Adrenal gland (tissue), 12 donors: ENCODE measurements around the gene ZNF302. TPM values are rescaled to one million over a fixed set of nuclear protein-coding genes. Genes with fewer than 3 reads are reported as not detected.

Experiments used
- DNase-seq, 7 donors: peaks; one replicate each; pipeline ENCODE4 v3.0.0-alpha.2; 2019 to 2020
- H3K27ac ChIP-seq, 5 donors: fragments of 200-600 bp; sonication (generic) in 4 of 5; 1 replicate in 3 of 5; 2 replicates in 2 of 5; pipeline versions ENCODE4 v1.5.1 to v1.8.0; 2016 to 2020; ENCODE audit warnings: mild to moderate bottlenecking in 1 of 5
- H3K27me3 ChIP-seq: fragments of 200-600 bp; 2 replicates; pipeline ENCODE4 v1.8.0; 2021
- H3K36me3 ChIP-seq, 2 donors: fragments of 200-600 bp; replicated peaks in 1 of 2; 1 replicate in 1 of 2; 2 replicates in 1 of 2; pipeline versions ENCODE4 v1.5.1 to v1.8.0; 2018 to 2022
- H3K4me1 ChIP-seq, 2 donors: fragments of 200-600 bp; replicated peaks in 1 of 2; 1 replicate in 1 of 2; 2 replicates in 1 of 2; pipeline versions ENCODE4 v1.5.1 to v1.8.0; 2018 to 2021
- H3K4me3 ChIP-seq, 4 donors: fragments of 200-600 bp; sonication (generic) in 3 of 4; one replicate each; pipeline ENCODE4 v1.5.1; 2016 to 2018
- H3K9me3 ChIP-seq, 3 donors: fragments of 200-600 bp; sonication (generic) in 1 of 3; replicated peaks in 1 of 3; 1 replicate in 2 of 3; 2 replicates in 1 of 3; pipeline versions ENCODE4 v1.5.1 to v1.8.0; 2016 to 2021
- POLR2A ChIP-seq, 2 donors: fragments of 450-650 bp; IDR thresholded peaks; one replicate each; pipeline ENCODE4 v1.6.1; 2017; ENCODE audit warnings: antibody characterized with exemption in 2 of 2, mild to moderate bottlenecking in 2 of 2, moderate library complexity in 1 of 2
- WGBS, 4 donors: extraction: QIAGEN DNeasy Blood & Tissue Kit in 2 of 4; methylation state at CpG; one replicate each; pipeline versions ENCODE4 v1.1.5 to v1.1.7; 2013 to 2017; 5-methylcytosine and 5-hydroxymethylcytosine counted together
- intact Hi-C, 2 donors: fragments of 100-400 bp; cut with DNase I; formaldehyde crosslinking; loops; one replicate each; pipeline versions ENCODE4 v1.14.1 to v1.15.0; 2022 to 2023
- polyA plus RNA-seq, 3 donors: library from polyadenylated mRNA; stranded (reverse); fragments of 200-250 nt in 2 of 3; fragments of 350-450 nt in 1 of 3; fragmentation: Illumina TruSeq in 1 of 3; extraction: RNeasy Lipid Tissue Mini Kit (QIAGEN cat#74804) in 1 of 3; gene quantifications; one replicate each; pipeline ENCODE4 v1.2.3, GENCODE V29; 2013 to 2014
- total RNA-seq, 9 donors: library from RNA; depleted of rRNA in 4 of 9; stranded (reverse); fragments of >200 nt in 4 of 9; fragments of 120-200 nt in 1 of 9; fragmentation: NEBNext Ultra II Directional in 1 of 9; extraction: Animal tissue kit (Norgen Biotek cat#: 25700) in 1 of 9; gene quantifications; one replicate each; pipeline versions ENCODE4 v1.1.0 to v1.2.4, GENCODE V29; 2013 to 2023
- TF ChIP-seq, protein P1 (sequence below), 6 experiments: fragments of 450-650 bp in 4 of 6; fragments of 200-600 bp in 2 of 6; sonication (generic) in 1 of 6; IDR thresholded peaks; 1 replicate in 5 of 6; 2 replicates in 1 of 6; pipeline versions ENCODE4 v1.5.1 to v1.8.0; 2016 to 2021; ENCODE audit warnings: antibody characterized with exemption in 6 of 6, mild to moderate bottlenecking in 2 of 6, moderate library complexity in 1 of 6
- donor health status: healthy with polysubstance abuse.
- donor health status: Bipolar disorder and iron deficiency.
- donor health status: DM: yes; HTN: yes; CAD: no.
- donor health status: DM: no; HTN: no; CAD: no.
- donor health status: DM: no; HTN: no; CAD: no.
- donor health status: DM: yes; HTN: yes; CAD: no.

Gene ZNF302
- total and polyA plus RNA-seq, 12 donors = 12.7 to 67.3 (median 32.9) TPM

DNA sequence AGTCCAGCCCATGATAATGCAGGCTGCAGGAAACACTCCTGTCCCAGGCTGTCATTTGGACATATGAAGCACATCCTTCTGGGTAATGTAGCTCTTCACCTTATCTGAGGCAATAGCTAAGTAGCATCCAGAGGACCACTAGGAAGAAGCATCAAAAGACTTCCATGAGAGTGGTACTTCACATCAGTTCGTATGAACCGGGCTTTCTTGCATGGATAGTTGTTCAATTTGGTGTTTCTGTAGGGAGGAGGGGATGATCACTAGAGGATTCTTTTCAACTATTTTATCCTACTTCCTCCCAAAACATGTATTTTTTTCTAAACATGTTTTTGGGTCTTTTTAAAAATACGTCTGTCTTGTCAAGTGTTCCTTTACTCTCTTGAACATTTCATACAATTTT lies 12.9 kb downstream of the ZNF302 start:
- intact Hi-C loops = no loop called here
- Histone ChIP-seq H3K27ac (no peak overlapping the region), H3K27me3 (no peaks in the 10 kb centered on the region), H3K4me1 (no peaks in the 10 kb centered on the region), H3K4me3 (no peak overlapping the region), H3K36me3 (no peaks in the 10 kb centered on the region), H3K9me3 (peaks cover 0 to 9% (median 6%) of the 10 kb centered on the region in 3 donors)
- no peak for TF ChIP-seq POLR2A (IDR thresholded peaks at IDR 0.05)
- TF ChIP-seq, protein P1, sequence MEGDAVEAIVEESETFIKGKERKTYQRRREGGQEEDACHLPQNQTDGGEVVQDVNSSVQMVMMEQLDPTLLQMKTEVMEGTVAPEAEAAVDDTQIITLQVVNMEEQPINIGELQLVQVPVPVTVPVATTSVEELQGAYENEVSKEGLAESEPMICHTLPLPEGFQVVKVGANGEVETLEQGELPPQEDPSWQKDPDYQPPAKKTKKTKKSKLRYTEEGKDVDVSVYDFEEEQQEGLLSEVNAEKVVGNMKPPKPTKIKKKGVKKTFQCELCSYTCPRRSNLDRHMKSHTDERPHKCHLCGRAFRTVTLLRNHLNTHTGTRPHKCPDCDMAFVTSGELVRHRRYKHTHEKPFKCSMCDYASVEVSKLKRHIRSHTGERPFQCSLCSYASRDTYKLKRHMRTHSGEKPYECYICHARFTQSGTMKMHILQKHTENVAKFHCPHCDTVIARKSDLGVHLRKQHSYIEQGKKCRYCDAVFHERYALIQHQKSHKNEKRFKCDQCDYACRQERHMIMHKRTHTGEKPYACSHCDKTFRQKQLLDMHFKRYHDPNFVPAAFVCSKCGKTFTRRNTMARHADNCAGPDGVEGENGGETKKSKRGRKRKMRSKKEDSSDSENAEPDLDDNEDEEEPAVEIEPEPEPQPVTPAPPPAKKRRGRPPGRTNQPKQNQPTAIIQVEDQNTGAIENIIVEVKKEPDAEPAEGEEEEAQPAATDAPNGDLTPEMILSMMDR (IDR thresholded peaks at IDR 0.05) = no peak
- 69 to 86% (median 80%) methylated on average over 3 of the region's 3 CpGs for WGBS, 4 donors
- DNase-seq = no peak

DNA sequence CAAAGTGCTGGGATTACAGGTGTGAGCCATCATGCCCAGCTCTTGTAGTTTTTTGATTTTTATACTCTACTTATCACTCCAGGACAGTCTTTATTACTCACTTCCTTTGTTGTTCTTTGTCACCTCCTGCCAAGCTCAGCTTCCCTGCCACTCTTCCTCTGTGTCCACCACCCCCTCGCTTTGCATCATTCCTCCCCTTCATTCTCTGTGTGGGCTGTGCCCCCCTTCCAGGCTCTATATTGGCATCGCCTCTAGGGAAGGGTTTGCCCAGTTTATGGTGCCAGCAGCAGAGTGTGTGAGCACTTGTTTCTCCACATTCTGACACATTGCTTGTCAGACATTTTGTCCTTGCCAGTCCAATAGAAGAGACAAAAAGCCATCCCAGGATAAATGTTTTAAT lies 15.1 kb downstream of the ZNF302 start:
- DNase-seq = no peak
- Histone ChIP-seq H3K27me3 (no peaks in the 10 kb centered on the region), H3K36me3 (no peaks in the 10 kb centered on the region), H3K27ac (no peak overlapping the region), H3K4me3 (no peak overlapping the region), H3K9me3 (no peaks in the 10 kb centered on the region), H3K4me1 (no peaks in the 10 kb centered on the region)
- 41 to 63% (median 46%) methylated on average over 2 of the region's 2 CpGs for WGBS, 4 donors
- TF ChIP-seq, protein P1 (IDR thresholded peaks at IDR 0.05) = no peak
- no peak for TF ChIP-seq POLR2A (IDR thresholded peaks at IDR 0.05)
- intact Hi-C loops = no loop called here

DNA sequence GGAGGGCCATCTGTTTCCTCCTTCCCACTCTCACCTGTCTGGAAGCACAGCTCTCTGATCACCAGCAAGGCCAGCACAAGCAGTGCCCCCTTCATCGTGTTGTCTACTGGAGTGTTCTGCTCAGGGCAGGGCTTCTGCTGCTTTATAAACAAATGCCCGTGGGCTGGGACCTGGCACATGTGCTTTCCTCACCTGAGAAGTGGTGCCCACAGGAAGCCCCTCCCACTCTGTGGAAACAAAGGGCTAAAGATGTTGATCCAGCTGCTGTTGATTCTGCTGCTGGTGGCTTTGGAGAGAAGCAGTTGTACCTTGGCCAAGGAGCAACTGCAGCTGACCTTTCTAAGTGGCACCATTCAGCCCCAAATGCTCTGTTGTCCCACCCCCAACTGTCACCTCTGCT lies 30.2 kb downstream of the ZNF302 start:
- H3K27me3 ChIP-seq = no peaks in the 10 kb centered on the region
- TF ChIP-seq, protein P1 (IDR thresholded peaks at IDR 0.05) = no peak
- TF ChIP-seq POLR2A (IDR thresholded peaks at IDR 0.05) = no peak
- intact Hi-C loops = no loop called here

DNA sequence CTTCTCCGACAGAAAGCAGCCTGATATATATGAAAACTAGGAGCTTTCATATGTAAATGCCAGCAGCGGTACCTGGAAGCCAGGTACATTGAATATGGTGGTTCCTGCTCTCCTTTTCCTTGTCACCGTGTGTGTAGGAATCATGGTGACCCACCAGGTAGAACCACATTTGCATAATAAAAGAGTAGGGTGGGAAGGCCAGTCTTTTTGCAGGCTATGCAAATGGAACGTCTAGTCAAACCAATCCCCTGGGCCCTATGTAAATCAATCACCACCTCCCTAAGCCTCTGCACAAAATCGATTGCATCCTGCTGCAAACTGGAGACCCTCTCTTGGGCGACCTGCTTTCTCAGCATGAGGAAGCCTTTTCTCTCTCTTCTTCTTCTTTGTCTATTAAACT lies 34.4 kb downstream of the ZNF302 start:
- DNase-seq = no peak
- WGBS, 4 donors = 64 to 72% (median 65%) methylated on average over 6 of the region's 6 CpGs

More for the DNA sequence above, 30.2 kb downstream of the ZNF302 start:
- Histone ChIP-seq H3K4me1 (no peaks in the 10 kb centered on the region), H3K9me3 (no peaks in the 10 kb centered on the region), H3K27ac (no peak overlapping the region), H3K36me3 (no peaks in the 10 kb centered on the region), H3K4me3 (no peak overlapping the region)
- 45 to 70% (median 65%) methylated on average over 1 to 2 of the region's 2 CpGs for WGBS, 4 donors
- DNase-seq = no peak

More for the DNA sequence above, 34.4 kb downstream of the ZNF302 start:
- intact Hi-C loops = loop anchor here (2.0 to 10.0 kb wide), 3 partner anchors 67 to 210 kb away; no protein-coding TSS in a partner anchor
- no peaks in the 10 kb centered on the region for H3K27me3 ChIP-seq
- H3K4me3 ChIP-seq = no peak overlapping the region
- H3K27ac ChIP-seq = no peak overlapping the region
- no peak for TF ChIP-seq POLR2A (IDR thresholded peaks at IDR 0.05)
- TF ChIP-seq, protein P1 (IDR thresholded peaks at IDR 0.05) = no peak
- H3K9me3 ChIP-seq = peaks cover 0 to 13% (median 0%) of the 10 kb centered on the region in 3 donors
- H3K36me3 ChIP-seq = no peaks in the 10 kb centered on the region
- H3K4me1 ChIP-seq = no peaks in the 10 kb centered on the region
